Motor neuron (in vitro differentiated cells): ENCODE measurements around the gene TMEM18. TPM values are rescaled to one million over a fixed set of nuclear protein-coding genes. Genes with fewer than 3 reads are reported as not detected.

Source experiments
- ATAC-seq, 8 experiments: fragments of 200-7000 bp; cut with Tn5 transposase; replicated peaks in 6 of 8; 2 replicates each; pipeline ENCODE4 v1.8.0; 2021; ENCODE audit warnings: mild to moderate bottlenecking in 8 of 8, moderate library complexity in 8 of 8
- H3K27ac ChIP-seq, 2 donors: fragments of 250-450 bp; sonication (Bioruptor Pico); 2 replicates each; pipeline ENCODE4 v1.9.0; 2021; ENCODE audit warnings: antibody characterized with exemption in 2 of 2, mild to moderate bottlenecking in 2 of 2, moderate library complexity in 1 of 2
- H3K4me1 ChIP-seq, 2 donors: fragments of 250-450 bp; sonication (Bioruptor Pico); replicated peaks in 1 of 2; 2 replicates each; pipeline ENCODE4 v1.6.1; 2021; ENCODE audit warnings: antibody characterized with exemption in 2 of 2, mild to moderate bottlenecking in 2 of 2, moderate library complexity in 1 of 2
- H3K4me3 ChIP-seq, 5 donors: fragments of 250-450 bp; sonication (Bioruptor Pico); 2 replicates each; pipeline ENCODE4 v1.9.0; 2021; ENCODE audit warnings: antibody characterized with exemption in 5 of 5, mild to moderate bottlenecking in 5 of 5, moderate library complexity in 4 of 5
- WGBS, 10 experiments: fragments of 450-650 bp; shearing (Covaris generic); methylation state at CpG; one replicate each; pipeline ENCODE4 v1.0.0; 2022; 5-methylcytosine and 5-hydroxymethylcytosine counted together
- in situ Hi-C, 9 experiments: fragments of 400-800 bp; cut with MboI; loops; one replicate each; pipeline ENCODE4 v1.15.0; 2021; ENCODE audit warnings: low sequenced_read_pairs in 9 of 9, low pct_unique_long_range_greater_than_20kb in 2 of 9; ENCODE audit not compliant: unreplicated experiment in 9 of 9
- total RNA-seq, 8 experiments: library from RNA; unstranded; fragments of 300-600 nt; gene quantifications; 2 replicates each; pipeline versions ENCODE4 v1.2.3 to v1.2.4, GENCODE V29; 2022

TMEM18 gene
- total RNA-seq: 10 to 100 TPM; 10.5 to 16.0 (median 13.3) TPM

DNA sequence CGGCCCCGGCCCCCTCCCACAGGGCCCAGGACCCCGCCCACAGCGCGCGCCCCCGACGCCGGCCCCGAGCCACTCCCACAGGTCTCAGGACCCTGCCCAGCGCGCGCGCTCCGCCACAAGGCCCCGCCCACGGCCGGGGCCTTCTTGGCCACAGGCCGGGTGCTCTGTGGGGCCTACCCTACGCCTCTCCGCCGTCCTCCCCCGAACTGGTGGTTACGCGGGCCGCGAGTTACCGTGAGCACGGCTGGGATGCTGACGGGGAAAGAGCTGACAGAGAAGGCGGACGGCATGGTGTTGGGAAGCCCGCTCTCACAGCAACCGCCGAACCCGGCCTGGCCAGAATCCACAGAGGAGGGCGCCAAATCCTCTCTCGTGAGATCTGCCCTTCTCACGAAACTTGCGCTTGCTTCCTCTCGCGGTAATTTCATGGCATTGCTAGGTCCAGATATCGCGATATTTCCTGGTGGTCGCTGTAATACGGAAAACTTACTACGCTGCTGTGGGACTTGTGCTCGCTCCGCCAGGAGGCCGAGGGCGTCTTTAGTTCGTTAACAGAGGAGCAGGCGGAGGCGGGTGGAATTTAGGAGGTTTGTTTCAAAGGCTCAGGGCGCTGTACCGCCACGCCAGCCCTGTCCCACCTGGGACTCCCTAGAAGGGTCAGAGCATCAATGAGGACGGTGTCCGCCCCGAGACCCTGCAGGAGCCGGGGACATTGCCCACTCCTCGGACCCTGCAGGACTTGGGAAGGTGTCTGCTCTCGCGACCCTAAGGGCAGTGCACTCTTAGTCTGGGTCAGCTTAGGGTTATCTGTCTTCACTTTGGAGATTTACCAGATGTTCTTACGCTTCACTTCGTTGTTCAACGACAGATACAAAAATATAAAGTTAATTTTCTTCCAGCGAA, at the start of gene TMEM18:
TMEM18 (minus strand) TSS at position 351 of the 903 bp plus-strand sequence; CDS start at position 290, 61 bp downstream.
- Histone ChIP-seq H3K4me1 (peaks cover 18 to 22% of the 10 kb centered on the region in 2 donors), H3K27ac (peak within 1 kb of the TSS; percentile 99), H3K4me3 (peak within 1 kb of the TSS; percentile 67 to 88 (median 72))
- WGBS, 10 experiments: 0 to 12% (median 0%) methylated on average over 1 to 29 of the region's 68 CpGs
- ATAC-seq: peak; percentile 52 to 77 (median 71)
- in situ Hi-C loops: no loop called here

DNA sequence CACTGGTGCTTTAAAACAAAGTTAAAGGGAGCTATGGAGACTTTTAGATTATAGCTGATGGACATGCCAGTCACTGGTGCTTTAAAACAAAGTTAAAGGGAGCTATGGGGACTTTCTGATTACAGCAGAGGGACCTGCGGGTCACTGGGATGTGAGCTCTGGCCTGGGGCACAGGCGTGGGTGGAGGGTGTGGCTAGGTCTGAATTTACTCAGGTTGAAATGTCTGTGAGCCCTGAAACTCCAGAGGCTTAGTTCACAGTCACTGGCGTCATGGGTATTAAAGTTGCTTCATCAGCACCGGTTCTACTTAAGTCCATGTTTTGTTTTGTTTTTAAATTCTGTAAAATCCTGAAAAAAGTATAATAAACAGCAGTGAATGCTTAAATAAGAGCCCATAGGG, 49.0 kb upstream of the TMEM18 start:
- Histone ChIP-seq H3K4me1 (peaks cover 8 to 16% of the 10 kb centered on the region in 2 donors), H3K4me3 (no peak overlapping the region), H3K27ac (no peak overlapping the region)
- peak in 1 of 8 experiments; percentile 44 for ATAC-seq
- in situ Hi-C loops: no loop called here
- 17 to 100% (median 65%) methylated on average over 1 to 4 of the region's 4 CpGs; no CpG with 5 or more reads in 4 of the 10 experiments for WGBS, 10 experiments

DNA sequence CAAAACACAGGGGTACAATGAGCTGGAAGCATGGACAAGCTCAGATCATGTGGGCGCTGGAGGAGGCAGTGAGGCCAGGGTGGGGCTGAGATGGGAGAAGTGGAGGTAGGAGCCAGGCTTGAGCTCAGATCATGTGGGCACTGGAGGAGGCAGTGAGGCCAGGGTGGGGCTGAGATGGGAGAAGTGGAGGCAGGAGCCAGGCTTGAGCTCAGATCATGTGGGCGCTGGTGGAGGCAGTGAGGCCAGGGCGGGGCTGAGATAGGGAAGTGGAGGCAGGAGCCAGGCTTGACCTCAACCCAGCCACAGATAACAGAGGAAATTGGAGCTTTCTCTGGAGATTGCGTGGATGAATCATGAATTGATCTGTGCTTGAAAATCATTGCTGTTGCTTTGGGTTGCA, 48.3 kb upstream of the TMEM18 start:
- H3K4me1 ChIP-seq: peaks cover 8 to 16% of the 10 kb centered on the region in 2 donors
- in situ Hi-C loops: no loop called here
- H3K4me3 ChIP-seq: no peak overlapping the region
- WGBS, 10 experiments: 20 to 100% (median 91%) methylated on average over 1 to 4 of the region's 4 CpGs; no CpG with 5 or more reads in 4 of the 10 experiments
- no peak for ATAC-seq
- H3K27ac ChIP-seq: no peak overlapping the region

DNA sequence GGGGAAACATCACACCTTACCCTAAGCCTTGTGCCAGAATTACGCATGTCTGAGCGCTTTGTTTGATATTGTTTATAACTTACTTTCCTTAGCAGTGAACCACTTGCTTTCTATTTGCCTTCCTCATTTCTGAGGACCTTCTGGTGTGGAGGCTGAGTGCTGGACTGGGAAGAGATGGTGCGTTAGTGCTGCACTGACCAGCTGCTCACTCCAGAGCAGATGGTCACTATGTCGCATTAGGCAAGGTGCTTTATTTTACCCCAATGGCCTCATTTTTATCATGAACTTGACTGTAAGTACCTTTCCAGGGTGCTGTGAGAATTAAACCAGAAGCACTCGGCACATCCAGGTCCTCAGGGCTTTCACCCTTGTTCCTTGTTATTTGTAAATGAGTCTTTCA, 46.6 kb upstream of the TMEM18 start:
- in situ Hi-C loops: loop anchor here in 4 of 9 experiments (25.0 kb wide), 3 partner anchors 189 to 839 kb away; no protein-coding TSS in a partner anchor
- H3K27ac ChIP-seq: no peak overlapping the region
- peak in 1 of 8 experiments; percentile 89 for ATAC-seq
- H3K4me1 ChIP-seq: peaks cover 0 to 10% of the 10 kb centered on the region in 2 donors
- WGBS, 10 experiments: 0 to 90% (median 74%) methylated on average over 1 to 5 of the region's 5 CpGs; no CpG with 5 or more reads in 2 of the 10 experiments
- H3K4me3 ChIP-seq: no peak overlapping the region

DNA sequence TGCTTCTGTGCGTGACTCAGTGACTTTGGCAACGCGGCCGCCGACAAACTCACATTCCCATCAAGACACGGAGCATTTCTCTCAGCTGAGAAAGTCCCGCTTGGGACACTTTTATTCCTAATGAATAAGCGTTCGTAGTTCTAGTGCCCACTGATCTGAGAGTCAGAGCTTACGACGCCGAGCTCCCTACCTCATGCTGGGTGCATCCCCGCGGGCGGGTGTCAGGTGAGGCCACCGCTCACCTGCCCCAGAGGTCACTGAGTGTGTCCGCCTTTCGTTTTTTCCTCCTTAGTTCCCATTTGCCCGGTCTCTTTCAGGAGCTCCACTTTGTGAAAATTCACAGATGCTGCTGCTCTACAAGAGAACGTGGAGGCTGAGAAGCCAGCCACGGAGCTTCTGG, 43.6 kb upstream of the TMEM18 start:
- H3K4me1 ChIP-seq: peaks cover 0 to 13% of the 10 kb centered on the region in 2 donors
- H3K27ac ChIP-seq: no peak overlapping the region
- 77 to 100% (median 91%) methylated on average over 1 to 21 of the region's 21 CpGs; no CpG with 5 or more reads in 2 of the 10 experiments for WGBS, 10 experiments
- no peak for ATAC-seq
- in situ Hi-C loops: loop anchor here in 4 of 9 experiments (25.0 kb wide), 3 partner anchors 191 to 841 kb away; no protein-coding TSS in a partner anchor
- no peak overlapping the region for H3K4me3 ChIP-seq

DNA sequence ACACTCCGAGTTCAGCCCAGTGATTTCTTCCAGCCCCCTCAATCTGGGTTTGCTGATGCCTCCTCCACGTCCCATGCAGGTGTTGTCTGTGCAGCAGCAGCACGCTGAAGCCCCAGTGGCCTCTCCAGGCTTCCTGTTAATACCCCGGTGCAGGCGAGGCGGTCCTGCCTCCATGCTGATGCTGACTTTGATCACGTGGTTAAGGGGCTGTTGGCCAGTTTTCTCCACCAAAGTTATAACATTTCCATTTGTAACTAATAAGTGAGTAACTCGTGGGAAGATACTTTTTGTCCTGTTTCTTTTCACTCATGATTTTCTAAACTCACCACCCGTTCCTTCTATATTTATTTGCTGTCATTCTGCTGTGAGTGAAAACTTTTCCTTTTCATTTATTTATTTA, 42.5 kb upstream of the TMEM18 start:
- ATAC-seq: no peak
- H3K4me3 ChIP-seq: no peak overlapping the region
- peaks cover 0 to 13% of the 10 kb centered on the region in 2 donors for H3K4me1 ChIP-seq
- H3K27ac ChIP-seq: no peak overlapping the region
- 11 to 100% (median 65%) methylated on average over 1 to 9 of the region's 9 CpGs for WGBS, 10 experiments
- in situ Hi-C loops: loop anchor here in 4 of 9 experiments (25.0 kb wide), 3 partner anchors 193 to 843 kb away; no protein-coding TSS in a partner anchor

DNA sequence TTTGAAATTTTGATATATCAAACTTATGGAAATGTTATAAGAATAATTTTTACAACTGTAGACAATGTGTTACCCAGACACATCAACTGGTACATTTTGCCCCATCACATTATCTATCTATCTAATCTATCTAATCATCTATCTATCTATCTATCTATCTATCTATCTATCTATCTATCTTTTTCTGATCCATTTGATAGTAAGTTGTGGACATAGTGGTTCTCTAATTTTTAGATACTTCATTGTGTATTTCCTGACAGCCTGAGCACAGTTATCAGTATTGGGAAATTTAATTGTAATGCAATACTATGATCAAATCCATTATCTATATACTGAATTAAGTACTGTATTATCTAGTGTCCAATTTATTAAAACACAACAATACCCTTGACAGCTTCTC, 42.0 kb upstream of the TMEM18 start:
- Histone ChIP-seq H3K4me3 (no peak overlapping the region), H3K4me1 (peaks cover 0 to 11% of the 10 kb centered on the region in 2 donors), H3K27ac (no peak overlapping the region)
- ATAC-seq: no peak
- in situ Hi-C loops: loop anchor here in 4 of 9 experiments (25.0 kb wide), 3 partner anchors 193 to 843 kb away; no protein-coding TSS in a partner anchor

DNA sequence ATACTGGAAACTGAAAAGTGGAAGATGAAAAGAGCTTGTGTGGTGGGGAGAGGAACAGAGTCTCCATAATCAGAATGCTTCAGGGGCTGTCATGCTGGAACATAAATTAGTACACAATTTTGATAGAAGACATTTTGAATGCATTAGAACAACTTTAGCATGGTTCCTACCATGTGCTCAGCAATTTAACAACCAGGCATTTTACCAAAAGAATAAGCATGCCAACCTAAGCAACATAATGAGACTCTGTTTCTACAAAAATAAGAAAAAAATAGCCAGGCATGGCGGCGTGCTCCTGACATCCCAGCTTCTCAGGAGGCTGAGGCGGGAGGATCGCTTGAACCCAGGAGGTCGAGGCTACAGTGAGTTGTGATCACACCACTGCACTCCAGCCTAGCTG, 40.5 kb upstream of the TMEM18 start:
- 0 to 100% (median 89%) methylated on average over 1 to 5 of the region's 5 CpGs for WGBS, 10 experiments
- no peak overlapping the region for H3K4me3 ChIP-seq
- in situ Hi-C loops: loop anchor here in 4 of 9 experiments (25.0 kb wide), 3 partner anchors 195 to 845 kb away; no protein-coding TSS in a partner anchor
- H3K27ac ChIP-seq: no peak overlapping the region
- peaks cover 0 to 4% of the 10 kb centered on the region in 2 donors for H3K4me1 ChIP-seq
- no peak for ATAC-seq

DNA sequence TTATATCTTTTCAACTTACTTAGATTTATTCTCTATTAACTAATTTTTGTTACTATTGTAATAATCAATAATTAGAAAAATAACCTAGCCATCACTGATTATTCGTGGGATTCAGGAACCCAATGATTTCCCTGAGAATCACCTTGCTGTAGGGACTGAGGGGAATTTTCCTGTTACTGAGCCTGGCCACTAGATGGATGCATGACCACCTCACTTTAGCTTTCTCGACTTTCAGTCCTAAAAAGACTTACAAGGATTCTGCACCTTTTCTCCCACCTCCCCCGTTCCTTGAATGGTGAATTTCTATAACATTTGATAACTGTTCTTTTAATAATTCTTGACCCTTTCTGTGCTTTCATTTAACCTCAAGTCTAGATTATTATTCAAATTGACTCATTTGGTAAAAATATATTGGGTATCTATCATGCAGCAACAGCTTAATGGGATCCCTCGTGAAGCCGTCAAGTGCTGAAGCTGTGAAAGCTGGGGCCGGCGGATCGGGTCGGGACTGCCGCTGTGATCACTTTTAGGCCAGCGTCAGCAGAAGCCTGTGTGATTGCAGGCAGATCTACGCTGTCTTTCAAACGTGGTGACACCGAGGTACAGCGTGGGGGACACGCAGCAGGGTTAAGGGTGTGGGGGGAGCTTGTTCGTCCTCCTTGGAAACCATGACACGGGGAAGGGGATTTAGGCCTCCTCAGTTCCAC, 38.8 kb upstream of the TMEM18 start:
- in situ Hi-C loops: loop anchor here in 4 of 9 experiments (25.0 kb wide), 3 partner anchors 196 to 846 kb away; no protein-coding TSS in a partner anchor
- H3K4me3 ChIP-seq: no peak overlapping the region
- H3K4me1 ChIP-seq: peaks cover 0 to 4% of the 10 kb centered on the region in 2 donors
- no peak overlapping the region for H3K27ac ChIP-seq
- ATAC-seq: peak in 1 of 8 experiments; percentile 42
- WGBS, 10 experiments: 19 to 77% (median 52%) methylated on average over 2 to 14 of the region's 18 CpGs

DNA sequence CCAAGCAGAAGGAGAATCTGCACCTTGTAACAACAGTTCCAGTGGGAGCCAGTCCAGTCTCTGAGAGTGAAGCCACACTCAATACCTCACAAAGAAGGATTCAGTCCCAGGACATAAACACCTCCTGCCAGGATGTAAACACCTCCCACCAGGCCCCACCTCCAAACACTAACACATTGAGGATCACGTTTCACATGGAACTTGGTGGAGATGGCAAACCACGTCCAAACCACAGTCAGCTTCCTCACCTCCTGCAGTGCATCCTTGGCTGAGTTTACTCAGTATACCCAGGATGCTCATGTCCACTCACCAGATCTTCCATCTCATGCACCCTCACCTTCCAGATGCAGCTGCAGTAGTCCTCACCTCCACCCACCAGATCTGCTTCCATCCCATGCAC, 37.8 kb upstream of the TMEM18 start:
- no peak overlapping the region for H3K4me3 ChIP-seq
- no peak overlapping the region for H3K27ac ChIP-seq
- peaks cover 0 to 4% of the 10 kb centered on the region in 2 donors for H3K4me1 ChIP-seq
- WGBS, 10 experiments: 27 to 100% (median 67%) methylated on average over 1 to 2 of the region's 2 CpGs; no CpG with 5 or more reads in 7 of the 10 experiments
- in situ Hi-C loops: loop anchor here in 4 of 9 experiments (25.0 kb wide), 3 partner anchors 197 to 847 kb away; no protein-coding TSS in a partner anchor
- ATAC-seq: no peak

DNA sequence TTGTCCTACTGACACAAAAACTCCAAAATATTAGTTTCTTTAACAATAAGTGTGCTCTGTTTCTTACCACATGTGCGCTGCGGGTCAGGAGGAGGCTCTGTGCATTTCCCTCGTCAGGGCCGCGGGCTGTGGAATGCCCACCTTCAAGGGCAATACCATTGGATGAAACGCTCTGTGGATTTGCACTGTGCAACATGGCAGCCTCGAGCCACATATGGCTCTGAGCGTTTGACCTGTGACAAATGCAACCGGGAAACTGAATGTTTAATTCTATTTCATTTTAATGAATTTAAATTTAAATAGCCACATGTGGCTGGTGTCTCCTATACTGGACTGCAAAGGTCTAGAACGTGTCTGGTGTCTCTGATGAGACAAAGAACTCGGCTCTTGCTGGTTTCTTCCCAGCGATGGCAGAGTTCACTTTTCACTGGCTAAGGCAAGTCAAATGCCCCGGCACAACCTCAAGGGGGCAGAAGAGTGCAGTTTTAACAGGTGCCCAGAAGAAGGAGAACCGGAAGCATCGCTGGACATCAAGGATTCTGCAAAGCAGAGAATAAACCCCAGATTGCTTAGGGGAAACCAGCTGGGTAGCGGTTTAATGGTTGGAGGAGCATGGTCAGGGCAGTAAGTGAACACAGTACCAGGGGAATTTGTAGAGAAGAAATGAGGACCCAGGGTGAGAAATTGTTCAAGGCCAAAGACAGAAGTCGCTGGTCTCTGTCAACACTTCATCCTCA, 37.0 kb upstream of the TMEM18 start:
- in situ Hi-C loops: loop anchor here in 4 of 9 experiments (25.0 kb wide), 3 partner anchors 198 to 848 kb away; no protein-coding TSS in a partner anchor
- WGBS, 10 experiments: 25 to 100% (median 66%) methylated on average over 3 to 17 of the region's 17 CpGs; no CpG with 5 or more reads in 1 of the 10 experiments
- Histone ChIP-seq H3K27ac (no peak overlapping the region), H3K4me1 (peaks cover 0 to 4% of the 10 kb centered on the region in 2 donors), H3K4me3 (no peak overlapping the region)
- peak in 5 of 8 experiments; percentile 50 to 96 (median 77) for ATAC-seq
